H1 (cell line): ENCODE measurements around the gene GALNT18. TPM values are rescaled to one million over a fixed set of nuclear protein-coding genes. Genes with fewer than 3 reads are reported as not detected.
A peak's percentile ranks its signal among the peaks of the same experiment; 100 is the strongest.

Experiments
- CTCF ChIA-PET: fragments of 300-600 bp; sonication (Branson Sonifier 250); formaldehyde crosslinking; loops from one replicate; lab custom pipeline; 2021; ENCODE audit not compliant: partially characterized antibody; lab: Charles Lee
- POLR2A ChIA-PET: fragments of 300-600 bp; sonication (Branson Sonifier 250); formaldehyde crosslinking; loops from one replicate; lab custom pipeline; 2021; ENCODE audit warnings: inconsistent platforms; ENCODE audit not compliant: partially characterized antibody; lab: Charles Lee
- DNase-seq, 2 experiments: peaks; one replicate each; pipeline versions ENCODE4 v3.0.0 to v3.0.0-alpha.2; 2010 to 2022; ENCODE audit warnings: low spot score in 2 of 2, low read depth in 1 of 2, mixed read lengths in 1 of 2
- FAIRE-seq: peaks from 2 replicates; lab custom pipeline; 2011; peaks lifted over from hg19 to GRCh38; lab: Jason Lieb, UNC
- H2AFZ ChIP-seq: 2 replicates; pipeline ENCODE4 v1.8.1; 2012; ENCODE audit warnings: low read length, inconsistent platforms
- H2AK5ac ChIP-seq: 2 replicates; pipeline ENCODE4 v1.6.1; 2013; ENCODE audit warnings: low read depth, low read length
- H2BK120ac ChIP-seq: replicated peaks from 2 replicates; pipeline ENCODE3; 2013; ENCODE audit warnings: low read depth, low read length, inconsistent platforms
- H2BK12ac ChIP-seq: 2 replicates; pipeline ENCODE4 v1.6.1; 2013; ENCODE audit warnings: low read depth, low read length
- H2BK15ac ChIP-seq: 2 replicates; pipeline ENCODE4 v1.6.1; 2013; ENCODE audit warnings: low read length
- H2BK20ac ChIP-seq: 2 replicates; pipeline ENCODE4 v1.6.1; 2013; ENCODE audit warnings: low read length
- H2BK5ac ChIP-seq: 2 replicates; pipeline ENCODE4 v1.6.1; 2013; ENCODE audit warnings: low read depth, low read length
- H3K14ac ChIP-seq: 2 replicates; pipeline ENCODE4 v1.6.1; 2013; ENCODE audit warnings: inconsistent platforms; ENCODE audit not compliant: insufficient read length
- H3K18ac ChIP-seq: 2 replicates; pipeline ENCODE4 v1.6.1; 2013; ENCODE audit warnings: low read length; ENCODE audit errors: extremely low read depth
- H3K23ac ChIP-seq: 2 replicates; pipeline ENCODE4 v1.6.1; 2013; ENCODE audit warnings: inconsistent platforms; ENCODE audit not compliant: insufficient read length
- H3K23me2 ChIP-seq: 2 replicates; pipeline ENCODE4 v1.6.1; 2013; ENCODE audit warnings: low read depth, low read length
- H3K27ac ChIP-seq: 2 replicates; pipeline ENCODE4 v1.6.1; 2011; ENCODE audit warnings: low read depth, low read length, inconsistent platforms
- H3K27me3 ChIP-seq, 4 experiments: replicated peaks in 1 of 4; 1 replicate in 1 of 4; 2 replicates in 3 of 4; pipeline versions ENCODE4 v1.6.1 to v1.8.1; 2011 to 2013; ENCODE audit warnings: low read length in 3 of 4, mild to moderate bottlenecking in 3 of 4, inconsistent platforms in 2 of 4, mixed read lengths in 2 of 4, moderate library complexity in 1 of 4; ENCODE audit not compliant: control insufficient read depth in 3 of 4, insufficient read depth in 3 of 4; ENCODE audit errors: extremely low read depth in 1 of 4
- H3K36me3 ChIP-seq, 4 experiments: 2 replicates each; pipeline versions ENCODE4 v1.6.1 to v1.8.1; 2011 to 2013; ENCODE audit warnings: mild to moderate bottlenecking in 4 of 4, low read length in 3 of 4, moderate library complexity in 2 of 4, control low read depth in 1 of 4, inconsistent platforms in 1 of 4; ENCODE audit not compliant: insufficient read depth in 4 of 4, control insufficient read depth in 2 of 4
- H3K4ac ChIP-seq: replicated peaks from 2 replicates; pipeline ENCODE3; 2013; ENCODE audit warnings: low read length, low read depth, mixed read lengths, inconsistent platforms; ENCODE audit not compliant: insufficient read length
- H3K4me1 ChIP-seq, 4 experiments: replicated peaks in 1 of 4; 1 replicate in 1 of 4; 2 replicates in 3 of 4; pipeline versions ENCODE4 v1.6.1 to v1.8.1; 2011 to 2013; ENCODE audit warnings: low read length in 3 of 4, inconsistent platforms in 2 of 4, mixed read lengths in 1 of 4; ENCODE audit not compliant: insufficient read depth in 4 of 4, control insufficient read depth in 3 of 4
- H3K4me2 ChIP-seq, 2 experiments: 2 replicates each; pipeline versions ENCODE4 v1.6.1 to v1.8.1; 2011 to 2013; ENCODE audit warnings: low read depth in 2 of 2, low read length in 2 of 2, control low read depth in 1 of 2, inconsistent platforms in 1 of 2, mild to moderate bottlenecking in 1 of 2; ENCODE audit not compliant: insufficient read depth in 1 of 2
- H3K4me3 ChIP-seq, 4 experiments: fragments of 200-600, 300-600 bp in 1 of 4; sonication (generic), shearing (Covaris generic), sonication (Bioruptor Twin) in 1 of 4; 2 replicates each; pipeline versions ENCODE4 v1.5.1 to v1.8.1; 2011 to 2016; ENCODE audit warnings: low read length in 4 of 4, low read depth in 3 of 4, control low read depth in 2 of 4, inconsistent platforms in 2 of 4, mild to moderate bottlenecking in 2 of 4, mixed read lengths in 1 of 4, moderate library complexity in 1 of 4; ENCODE audit not compliant: insufficient read depth in 2 of 4; ENCODE audit errors: extremely low read depth in 1 of 4
- H3K56ac ChIP-seq: replicated peaks from 2 replicates; pipeline ENCODE3; 2013; ENCODE audit warnings: low read depth, mild to moderate bottlenecking, mixed read lengths, low read length, inconsistent platforms; ENCODE audit not compliant: insufficient read length
- H3K79me1 ChIP-seq: 2 replicates; pipeline ENCODE4 v1.6.1; 2013; ENCODE audit warnings: low read depth, low read length, control low read depth
- H3K79me2 ChIP-seq, 2 experiments: 2 replicates each; pipeline versions ENCODE4 v1.6.1 to v1.8.1; 2012 to 2013; ENCODE audit warnings: low read length in 2 of 2, mild to moderate bottlenecking in 2 of 2, inconsistent platforms in 1 of 2; ENCODE audit not compliant: insufficient read depth in 2 of 2, control insufficient read depth in 1 of 2
- H3K9ac ChIP-seq, 4 experiments: replicated peaks in 1 of 4; 1 replicate in 1 of 4; 2 replicates in 3 of 4; pipeline versions ENCODE4 v1.6.1 to v1.8.1; 2011 to 2013; ENCODE audit warnings: low read depth in 3 of 4, low read length in 3 of 4, control low read depth in 2 of 4, mild to moderate bottlenecking in 2 of 4, moderate library complexity in 2 of 4, inconsistent platforms in 1 of 4; ENCODE audit errors: extremely low read depth in 1 of 4
- H3K9me3 ChIP-seq, 2 experiments: 2 replicates each; pipeline versions ENCODE4 v1.6.1 to v1.8.1; 2012 to 2013; ENCODE audit warnings: mild to moderate bottlenecking in 2 of 2, moderate library complexity in 2 of 2, control low read depth in 1 of 2, inconsistent platforms in 1 of 2, low read depth in 1 of 2, low read length in 1 of 2, mixed read lengths in 1 of 2; ENCODE audit not compliant: insufficient read depth in 2 of 2
- H4K20me1 ChIP-seq, 2 experiments: replicated peaks in 1 of 2; 2 replicates each; pipeline versions ENCODE3 to v1.8.1; 2011 to 2013; ENCODE audit warnings: inconsistent platforms in 2 of 2, low read length in 2 of 2, mild to moderate bottlenecking in 1 of 2; ENCODE audit not compliant: insufficient read depth in 2 of 2, control insufficient read depth in 1 of 2
- H4K5ac ChIP-seq: 2 replicates; pipeline ENCODE4 v1.6.1; 2013; ENCODE audit warnings: low read length, low read depth, mixed read lengths, inconsistent platforms; ENCODE audit not compliant: insufficient read length
- H4K8ac ChIP-seq: 2 replicates; pipeline ENCODE4 v1.8.0; 2013; ENCODE audit warnings: mild to moderate bottlenecking, moderate library complexity, low read length, inconsistent platforms; ENCODE audit not compliant: insufficient read depth; ENCODE audit errors: extremely low read depth
- H4K91ac ChIP-seq: replicated peaks from 2 replicates; pipeline ENCODE3; 2013; ENCODE audit warnings: low read length, mixed read lengths, inconsistent platforms; ENCODE audit not compliant: insufficient read length
- CBX8 ChIP-seq: fragments of 300-800, 300-1000 bp; sonication (generic); IDR thresholded peaks from 2 replicates; pipeline ENCODE4 v1.7.1; 2016; ENCODE audit warnings: low read depth, low read length, borderline replicate concordance
- CHD1 ChIP-seq: IDR thresholded peaks from 2 replicates; pipeline ENCODE4 v1.6.1; 2012; ENCODE audit warnings: low read depth, low read length, improper control_type of control experiment
- CHD2 ChIP-seq: IDR thresholded peaks from 2 replicates; pipeline ENCODE4 v1.6.1; 2012; ENCODE audit warnings: low read length, improper control_type of control experiment
- JUND ChIP-seq: IDR thresholded peaks from 2 replicates; pipeline ENCODE4 v1.6.1; 2011; ENCODE audit warnings: mild to moderate bottlenecking, improper control_type of control experiment, low read length
- NRF1 ChIP-seq: IDR thresholded peaks from 2 replicates; pipeline ENCODE4 v1.6.1; 2011; ENCODE audit warnings: mild to moderate bottlenecking, low read depth, low read length, improper control_type of control experiment
- RNF2 ChIP-seq: fragments of 200-900, 300-1000 bp; sonication (generic); IDR thresholded peaks from 2 replicates; pipeline ENCODE4 v1.7.1; 2016; ENCODE audit warnings: borderline replicate concordance, low read depth, mild to moderate bottlenecking, antibody characterized with exemption, low read length; ENCODE audit not compliant: poor library complexity, severe bottlenecking; ENCODE audit errors: missing control alignments
- RXRA ChIP-seq: IDR thresholded peaks from 2 replicates; pipeline ENCODE4 v1.6.1; 2011; ENCODE audit warnings: low read depth, mild to moderate bottlenecking, low read length, moderate library complexity; ENCODE audit not compliant: insufficient read depth
- WGBS, 2 experiments: shearing (Covaris generic) in 1 of 2; methylation state at CpG; one replicate each; pipeline versions ENCODE4 v1.1.6 to v1.1.7; 2013 to 2015; ENCODE audit warnings: low lambda C conversion rate in 2 of 2, mixed read lengths in 2 of 2, inconsistent platforms in 1 of 2, low coverage in 1 of 2, missing lambda C conversion rate in 1 of 2; ENCODE audit not compliant: insufficient replicate concordance in 2 of 2, insufficient coverage in 1 of 2, insufficient read length in 1 of 2; ENCODE audit errors: extremely low coverage in 1 of 2, missing lambda C conversion rate in 1 of 2; 5-methylcytosine and 5-hydroxymethylcytosine counted together
- polyA plus RNA-seq, 7 experiments: library from polyadenylated mRNA; depleted of rRNA in 3 of 7; stranded (reverse) in 5 of 7; unstranded in 2 of 7; fragments of >200 nt in 5 of 7; fragments of 200-250 nt in 2 of 7; gene quantifications; 1 replicate in 5 of 7; 2 replicates in 1 of 7; 4 replicates in 1 of 7; pipeline versions ENCODE4 v1.2.1 to v1.2.3, GENCODE V29; 2011 to 2013; ENCODE audit warnings: missing spikeins in 2 of 7, mixed read lengths in 2 of 7
- total RNA-seq: library from RNA; stranded (reverse); fragmentation: NEBNext Ultra II Directional; extraction: Animal tissue kit (Norgen Biotek cat#: 25700); gene quantifications from 2 replicates; pipeline ENCODE4 v1.2.1, GENCODE V29; 2021

GALNT18 gene
- total and polyA plus RNA-seq, 2 of the 8 experiments (the other 6 are each of a cell fraction or from before 2014, with no cell fraction given), result 6.0 to 9.4 TPM

GRCh38 chr11:11605181-11605580 lies 16.6 kb downstream of the GALNT18 start:
- no peaks in the 10 kb centered on the region for H3K9me3 ChIP-seq
- no peak overlapping the region for H3K56ac ChIP-seq
- CTCF ChIA-PET, result interaction anchor here (1.4 to 2.7 kb wide), 3 partner anchors 14 to 182 kb away, joined by 5 to 9 read pairs (median 5); no protein-coding TSS in a partner anchor
- H4K5ac ChIP-seq, result no peak overlapping the region
- FAIRE-seq (no peak), DNase-seq (no peak)
- H2BK120ac ChIP-seq, result no peak overlapping the region
- H2AK5ac ChIP-seq, result no peak overlapping the region; the same call in 1 of the 2 replicates
- no peak overlapping the region for H3K18ac ChIP-seq
- no peaks in the 10 kb centered on the region for H3K27me3 ChIP-seq
- H3K27ac ChIP-seq, result no peak overlapping the region; the same call in 1 of the 2 replicates
- H3K79me2 ChIP-seq, result 0 out of 4 replicates have a peak, but pooled peaks cover 0 to 3% of the 10 kb centered on the region in 2 experiments
- H3K9ac ChIP-seq, result no peak overlapping the region
- no peaks in the 10 kb centered on the region for H3K79me1 ChIP-seq
- H4K20me1 ChIP-seq, result no peaks in the 10 kb centered on the region
- H3K23ac ChIP-seq, result no peak overlapping the region
- H4K91ac ChIP-seq, result no peak overlapping the region
- no peak overlapping the region for H4K8ac ChIP-seq
- TF ChIP-seq CHD2 (no peak), RXRA (no peak), CHD1 (no peak), JUND (no peak), RNF2 (no peak), CBX8 (no peak), NRF1 (no peak)
- 0 out of 2 replicates have a peak overlapping the region, but pooled peaks have one; percentile 17 for H2BK12ac ChIP-seq
- H3K14ac ChIP-seq, result no peak overlapping the region
- no peaks in the 10 kb centered on the region; a peak in 1 of 8 replicates for H3K36me3 ChIP-seq
- H3K4me3 ChIP-seq, result no peak overlapping the region
- no peak overlapping the region for H2AFZ ChIP-seq
- H3K23me2 ChIP-seq, result no peaks in the 10 kb centered on the region
- peaks cover 0 to 5% (median 0%) of the 10 kb centered on the region in 4 experiments; a peak in 4 of 7 replicates for H3K4me1 ChIP-seq
- no peak overlapping the region for H2BK20ac ChIP-seq
- WGBS, 2 experiments, result 88% methylated on average over 6 of the region's 6 CpGs; no CpG with 5 or more reads in 1 of the 2 experiments
- H3K4me2 ChIP-seq, result no peak overlapping the region
- POLR2A ChIA-PET, result no interaction called here
- H2BK5ac ChIP-seq, result no peak overlapping the region
- H3K4ac ChIP-seq, result no peak overlapping the region
- H2BK15ac ChIP-seq, result no peak overlapping the region
